ENCODE data around the gene SF3A1.

DNA sequence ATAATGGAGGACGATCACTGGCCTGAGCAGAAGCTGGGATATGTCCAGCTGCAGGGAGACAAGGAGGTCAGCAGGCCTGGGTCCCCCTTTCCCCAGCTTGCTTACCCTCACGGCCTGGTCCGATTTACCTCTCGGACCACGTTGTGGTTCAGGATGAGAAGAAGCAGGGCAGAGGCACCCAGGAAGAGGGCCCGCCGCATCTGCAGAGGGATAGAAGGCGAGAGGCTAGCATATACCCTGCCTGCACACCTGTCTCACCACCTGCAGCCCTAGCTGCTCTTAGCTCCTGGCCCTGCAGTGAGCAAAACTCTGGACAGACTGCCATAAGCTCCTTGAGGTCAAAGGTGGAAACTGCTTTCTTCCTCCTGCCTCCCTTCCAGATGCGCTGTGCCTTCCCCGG, 29.2 kb upstream of the SF3A1 start:
- TF ChIP-seq, protein P1, sequence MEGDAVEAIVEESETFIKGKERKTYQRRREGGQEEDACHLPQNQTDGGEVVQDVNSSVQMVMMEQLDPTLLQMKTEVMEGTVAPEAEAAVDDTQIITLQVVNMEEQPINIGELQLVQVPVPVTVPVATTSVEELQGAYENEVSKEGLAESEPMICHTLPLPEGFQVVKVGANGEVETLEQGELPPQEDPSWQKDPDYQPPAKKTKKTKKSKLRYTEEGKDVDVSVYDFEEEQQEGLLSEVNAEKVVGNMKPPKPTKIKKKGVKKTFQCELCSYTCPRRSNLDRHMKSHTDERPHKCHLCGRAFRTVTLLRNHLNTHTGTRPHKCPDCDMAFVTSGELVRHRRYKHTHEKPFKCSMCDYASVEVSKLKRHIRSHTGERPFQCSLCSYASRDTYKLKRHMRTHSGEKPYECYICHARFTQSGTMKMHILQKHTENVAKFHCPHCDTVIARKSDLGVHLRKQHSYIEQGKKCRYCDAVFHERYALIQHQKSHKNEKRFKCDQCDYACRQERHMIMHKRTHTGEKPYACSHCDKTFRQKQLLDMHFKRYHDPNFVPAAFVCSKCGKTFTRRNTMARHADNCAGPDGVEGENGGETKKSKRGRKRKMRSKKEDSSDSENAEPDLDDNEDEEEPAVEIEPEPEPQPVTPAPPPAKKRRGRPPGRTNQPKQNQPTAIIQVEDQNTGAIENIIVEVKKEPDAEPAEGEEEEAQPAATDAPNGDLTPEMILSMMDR (IDR thresholded peaks at IDR 0.05; ENCODE audit: control extremely low read depth in 1 of 3, insufficient read depth in 1 of 3, low read depth in 1 of 3, low read length in 3 of 3): no peak
- TF ChIP-seq YY1 (IDR thresholded peaks at IDR 0.05; ENCODE audit: low read depth, low read length): no peak
- TF ChIP-seq EP300 (IDR thresholded peaks at IDR 0.05; ENCODE audit: borderline replicate concordance in 1 of 2, low read depth in 2 of 2, low read length in 2 of 2): no peak
- no peak for TF ChIP-seq ZNF274 (IDR thresholded peaks at IDR 0.05; ENCODE audit: borderline replicate concordance, extremely low read depth, low read length)
- TF ChIP-seq SRF (IDR thresholded peaks at IDR 0.05; ENCODE audit: low read depth, low read length): no peak
